PC-9 (cell line): Measurements from ENCODE around the gene FFAR2. TPM values are rescaled to one million over a fixed set of nuclear protein-coding genes. Genes with fewer than 3 reads are reported as not detected.
"Not testable (repeated sequence)": the region's sequence is repeated elsewhere in the genome, so short reads cannot be mapped to it uniquely, and the experiment has no call there.

Source experiments
- BruUV-seq: library from RNA; stranded (reverse); fragments of 400-500 nt; replicated peaks from 2 replicates; lab custom pipeline; 2021; lab: Mats Ljungman, UMichigan
- CTCF ChIA-PET: fragments of 300-600 bp; sonication (Branson Sonifier 250); formaldehyde crosslinking; loops from one replicate; lab custom pipeline; 2022; ENCODE audit warnings: antibody characterized with exemption; lab: Charles Lee
- POLR2A ChIA-PET: fragments of 300-600 bp; sonication (Branson Sonifier 250); formaldehyde crosslinking; loops from one replicate; lab custom pipeline; 2022; ENCODE audit warnings: antibody characterized with exemption; ENCODE audit not compliant: unreplicated experiment; lab: Charles Lee
- DNase-seq, 2 experiments: peaks; one replicate each; pipeline versions ENCODE4 v3.0.0 to v3.0.0-alpha.2; 2015 to 2022; ENCODE audit warnings: mixed read lengths in 1 of 2
- H2AFZ ChIP-seq: fragments of 200-600 bp; sonication (generic); 2 replicates; pipeline ENCODE4 v1.8.1; 2017; ENCODE audit warnings: antibody characterized with exemption
- H3F3A ChIP-seq: fragments of 200-600 bp; sonication (generic); 2 replicates; pipeline ENCODE4 v1.8.1; 2017; ENCODE audit warnings: antibody characterized with exemption, mild to moderate bottlenecking, low read depth; ENCODE audit not compliant: insufficient read depth
- H3K27ac ChIP-seq: fragments of 200-600 bp; sonication (generic); 2 replicates; pipeline ENCODE4 v1.6.1; 2016; ENCODE audit warnings: mixed run types
- H3K27me3 ChIP-seq: fragments of 200-600 bp; sonication (generic); 2 replicates; pipeline ENCODE4 v1.6.1; 2016; ENCODE audit warnings: low read depth, mixed run types; ENCODE audit not compliant: insufficient read depth
- H3K36me3 ChIP-seq: fragments of 200-600 bp; sonication (generic); 2 replicates; pipeline ENCODE4 v1.6.1; 2016; ENCODE audit warnings: low read depth, mixed run types
- H3K4me1 ChIP-seq: fragments of 200-600 bp; sonication (generic); replicated peaks from 2 replicates; pipeline ENCODE4 v1.6.1; 2016; ENCODE audit warnings: mixed run types; ENCODE audit not compliant: insufficient read depth
- H3K4me2 ChIP-seq: fragments of 200-600 bp; sonication (generic); 2 replicates; pipeline ENCODE4 v1.6.1; 2017; ENCODE audit warnings: mixed run types
- H3K4me3 ChIP-seq: fragments of 200-600 bp; sonication (generic); 2 replicates; pipeline ENCODE4 v1.6.1; 2016; ENCODE audit warnings: mixed run types
- H3K79me2 ChIP-seq: fragments of 200-600 bp; sonication (generic); 2 replicates; pipeline ENCODE4 v1.6.1; 2017; ENCODE audit warnings: low read depth, mixed run types
- H3K9me2 ChIP-seq: fragments of 200-600 bp; sonication (generic); 2 replicates; pipeline ENCODE4 v1.8.1; 2017; ENCODE audit warnings: mild to moderate bottlenecking; ENCODE audit not compliant: insufficient read depth
- H3K9me3 ChIP-seq: fragments of 200-600 bp; sonication (generic); 2 replicates; pipeline ENCODE4 v1.8.1; 2016; ENCODE audit warnings: low read depth; ENCODE audit not compliant: insufficient read depth
- H4K20me1 ChIP-seq: fragments of 200-600 bp; sonication (generic); 2 replicates; pipeline ENCODE4 v1.8.1; 2017; ENCODE audit not compliant: insufficient read depth
- EZH2 ChIP-seq: fragments of 200-600 bp; sonication (generic); IDR thresholded peaks from 2 replicates; pipeline ENCODE4 v1.8.0; 2017; ENCODE audit warnings: antibody characterized with exemption, low read depth
- intact Hi-C: fragments of 100-400 bp; cut with micrococcal nuclease; formaldehyde crosslinking; loops from one replicate; pipeline ENCODE4 v1.10.0; 2022; ENCODE audit not compliant: unreplicated experiment
- total RNA-seq: library from RNA; stranded (reverse); gene quantifications from 2 replicates; pipeline ENCODE4 v1.2.3, GENCODE V29; 2021
- TF ChIP-seq, protein P1 (sequence below): fragments of 200-600 bp; sonication (generic); conservative IDR thresholded peaks from 2 replicates; pipeline ENCODE4 v1.6.1; 2017; ENCODE audit warnings: mixed run types, antibody characterized with exemption, mild to moderate bottlenecking, moderate library complexity

Gene FFAR2
- total RNA-seq, 1 experiment from 2014 or later = not detected

DNA sequence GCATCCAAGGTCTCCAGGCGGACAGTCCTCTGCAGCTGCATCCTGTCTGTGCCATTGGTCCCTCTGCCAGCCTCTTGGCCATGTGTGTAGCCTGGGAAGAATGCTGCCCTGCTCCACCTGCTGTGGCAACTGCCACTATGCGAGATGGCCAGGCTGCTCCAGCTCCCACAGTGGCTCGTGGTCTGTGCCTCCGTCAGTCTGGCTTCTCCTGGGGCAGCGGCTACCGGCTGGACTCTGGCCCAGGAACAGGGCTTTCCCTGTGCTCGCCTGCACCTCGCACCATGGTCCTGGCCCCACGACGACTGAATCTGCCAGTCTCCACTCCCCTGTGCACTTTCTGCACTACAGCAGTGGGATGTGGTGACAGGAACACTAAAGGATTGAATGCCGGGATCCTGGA is 26.7 kb upstream of the FFAR2 start:
- Histone ChIP-seq H3K79me2 (no peaks in the 10 kb centered on the region), H3K27ac (no peak overlapping the region), H3K4me3 (no peak overlapping the region), H3K4me2 (no peak overlapping the region), H3K9me3 (no peaks in the 10 kb centered on the region), H3K27me3 (peaks cover 52% of the 10 kb centered on the region), H3K36me3 (no peaks in the 10 kb centered on the region), H3F3A (no peaks in the 10 kb centered on the region; the same call in 1 of the 2 replicates), H4K20me1 (no peaks in the 10 kb centered on the region), H3K9me2 (no peaks in the 10 kb centered on the region), H3K4me1 (no peaks in the 10 kb centered on the region), H2AFZ (no peak overlapping the region)
- CTCF ChIA-PET = interaction anchor here (0.9 to 1.2 kb wide), 2 partner anchors 9 to 74 kb away, joined by 3 to 5 read pairs; no protein-coding TSS in a partner anchor
- no peak for TF ChIP-seq EZH2
- TF ChIP-seq, protein P1, sequence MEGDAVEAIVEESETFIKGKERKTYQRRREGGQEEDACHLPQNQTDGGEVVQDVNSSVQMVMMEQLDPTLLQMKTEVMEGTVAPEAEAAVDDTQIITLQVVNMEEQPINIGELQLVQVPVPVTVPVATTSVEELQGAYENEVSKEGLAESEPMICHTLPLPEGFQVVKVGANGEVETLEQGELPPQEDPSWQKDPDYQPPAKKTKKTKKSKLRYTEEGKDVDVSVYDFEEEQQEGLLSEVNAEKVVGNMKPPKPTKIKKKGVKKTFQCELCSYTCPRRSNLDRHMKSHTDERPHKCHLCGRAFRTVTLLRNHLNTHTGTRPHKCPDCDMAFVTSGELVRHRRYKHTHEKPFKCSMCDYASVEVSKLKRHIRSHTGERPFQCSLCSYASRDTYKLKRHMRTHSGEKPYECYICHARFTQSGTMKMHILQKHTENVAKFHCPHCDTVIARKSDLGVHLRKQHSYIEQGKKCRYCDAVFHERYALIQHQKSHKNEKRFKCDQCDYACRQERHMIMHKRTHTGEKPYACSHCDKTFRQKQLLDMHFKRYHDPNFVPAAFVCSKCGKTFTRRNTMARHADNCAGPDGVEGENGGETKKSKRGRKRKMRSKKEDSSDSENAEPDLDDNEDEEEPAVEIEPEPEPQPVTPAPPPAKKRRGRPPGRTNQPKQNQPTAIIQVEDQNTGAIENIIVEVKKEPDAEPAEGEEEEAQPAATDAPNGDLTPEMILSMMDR = no peak
- POLR2A ChIA-PET = no interaction called here
- DNase-seq = no peak
- BruUV-seq = no TSS peak
- intact Hi-C loops = no loop called here

DNA sequence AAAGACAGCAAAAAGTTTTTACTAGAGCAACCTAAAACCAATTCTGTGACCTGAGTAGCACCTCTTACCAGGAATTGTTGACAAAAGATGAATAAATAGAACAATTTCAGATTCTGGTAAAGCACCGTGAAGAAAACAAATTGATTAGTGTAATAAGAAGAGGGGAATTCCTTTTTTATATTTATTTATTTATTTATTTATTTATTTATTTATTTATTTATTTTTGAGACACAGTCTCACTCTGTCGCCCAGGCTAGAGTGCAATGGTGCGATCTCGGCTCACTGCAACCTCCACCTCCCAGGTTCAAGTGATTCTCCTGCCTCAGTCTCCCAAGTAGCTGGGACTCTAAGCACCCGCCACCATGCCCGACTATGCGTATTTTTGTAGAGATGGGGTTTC is 24.7 kb upstream of the FFAR2 start:
- H3K36me3 ChIP-seq, H3K4me3 ChIP-seq, BruUV-seq, DNase-seq, H3K9me3 ChIP-seq, intact Hi-C loops, H3K79me2 ChIP-seq, H3K27ac ChIP-seq, POLR2A ChIA-PET, CTCF ChIA-PET, H2AFZ ChIP-seq, H4K20me1 ChIP-seq, H3K4me1 ChIP-seq, H3K9me2 ChIP-seq, H3K4me2 ChIP-seq, H3F3A ChIP-seq: not testable (repeated sequence)
- H3K27me3 ChIP-seq = peaks cover 38% of the 10 kb centered on the region

DNA sequence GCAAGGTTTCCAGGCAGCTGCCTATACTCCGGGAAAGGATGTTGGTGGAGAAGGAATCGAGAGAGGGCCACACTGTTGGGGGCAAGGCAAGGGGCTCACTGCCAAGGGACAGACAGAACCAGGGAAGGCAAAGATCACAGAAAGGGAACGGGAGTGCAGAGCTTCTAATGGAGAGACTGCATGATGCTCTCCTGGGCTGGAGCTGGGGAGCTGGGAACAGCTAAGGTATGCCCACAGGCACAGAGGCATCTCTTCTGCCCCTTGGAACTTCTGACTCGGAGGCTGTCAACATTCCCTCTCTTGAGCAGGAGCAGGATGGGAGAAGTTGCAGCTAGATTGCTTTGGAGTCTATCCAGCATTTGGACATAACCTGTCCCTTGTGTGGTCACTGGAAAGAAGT is 22.4 kb upstream of the FFAR2 start:
- no peak overlapping the region for H3K4me2 ChIP-seq
- no peaks in the 10 kb centered on the region for H3K9me3 ChIP-seq
- no peak overlapping the region for H3K4me3 ChIP-seq
- ChIA-PET POLR2A (no interaction called here), CTCF (no interaction called here)
- no peak for DNase-seq
- no peaks in the 10 kb centered on the region for H3K36me3 ChIP-seq
- H3K4me1 ChIP-seq = no peaks in the 10 kb centered on the region
- no peak overlapping the region for H3K27ac ChIP-seq
- H3K9me2 ChIP-seq = no peaks in the 10 kb centered on the region
- no peak for TF ChIP-seq EZH2
- TF ChIP-seq, protein P1 = no peak
- H4K20me1 ChIP-seq = no peaks in the 10 kb centered on the region
- no TSS peak for BruUV-seq
- no peaks in the 10 kb centered on the region for H3K79me2 ChIP-seq
- intact Hi-C loops = no loop called here
- no peaks in the 10 kb centered on the region; the same call in 1 of the 2 replicates for H3F3A ChIP-seq
- H3K27me3 ChIP-seq = peaks cover 54% of the 10 kb centered on the region
- H2AFZ ChIP-seq = no peak overlapping the region

DNA sequence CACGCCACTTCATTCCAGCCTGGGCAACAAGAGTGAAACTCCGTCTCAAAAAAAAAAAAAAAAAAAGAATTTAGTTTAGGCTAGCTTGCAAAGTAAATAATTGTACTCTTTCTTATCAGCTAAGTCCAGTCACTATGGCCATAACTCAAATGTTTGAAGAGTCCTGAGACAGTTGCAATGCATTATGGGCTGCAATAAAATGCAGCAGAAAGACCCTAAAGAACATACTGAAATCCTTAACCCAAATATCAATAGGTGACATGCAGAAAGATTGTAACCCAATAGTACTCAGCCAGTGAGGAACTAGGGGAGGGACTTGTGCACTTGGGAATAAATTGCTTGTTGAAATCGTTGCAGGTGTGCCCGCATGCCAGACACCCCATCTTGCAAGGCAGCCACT is 20.9 kb upstream of the FFAR2 start:
- TF ChIP-seq EZH2 = no peak
- TF ChIP-seq, protein P1 = no peak
- no peaks in the 10 kb centered on the region for H3K36me3 ChIP-seq

More for the DNA sequence above, 20.9 kb upstream of the FFAR2 start:
- H2AFZ ChIP-seq = no peak overlapping the region
- ChIA-PET CTCF (interaction anchor here (0.6 kb wide), 1 partner anchor 409 kb away, joined by 4 read pairs; no protein-coding TSS in a partner anchor), POLR2A (interaction anchor here (0.7 kb wide), 1 partner anchor 246 kb away, joined by 5 read pairs; no protein-coding TSS in a partner anchor)
- H3F3A ChIP-seq = no peaks in the 10 kb centered on the region; the same call in 1 of the 2 replicates
- intact Hi-C loops = no loop called here
- no peak overlapping the region for H3K4me3 ChIP-seq
- DNase-seq = no peak
- no peaks in the 10 kb centered on the region for H4K20me1 ChIP-seq
- BruUV-seq = no TSS peak
- peaks cover 48% of the 10 kb centered on the region for H3K27me3 ChIP-seq
- no peaks in the 10 kb centered on the region for H3K4me1 ChIP-seq
- no peak overlapping the region for H3K27ac ChIP-seq
- H3K9me2 ChIP-seq = no peaks in the 10 kb centered on the region
- H3K9me3 ChIP-seq = no peaks in the 10 kb centered on the region
- H3K4me2 ChIP-seq = no peak overlapping the region
- H3K79me2 ChIP-seq = no peaks in the 10 kb centered on the region
